Suprapubic skin (tissue), 4 donors: ENCODE results near the gene TMEM203.

ENCODE experiments used
- CTCF ChIP-seq, 2 donors: fragments of 200-600 bp in 1 of 2; fragments of 450-650 bp in 1 of 2; sonication (generic) in 1 of 2; IDR thresholded peaks; one replicate each; pipeline ENCODE4 v1.5.1; 2016 to 2019; ENCODE audit warnings: antibody characterized with exemption in 2 of 2, mild to moderate bottlenecking in 1 of 2, moderate library complexity in 1 of 2
- EP300 ChIP-seq: sonication (generic); formaldehyde crosslinking; IDR thresholded peaks from one replicate; pipeline ENCODE4 v1.6.1; 2017; ENCODE audit warnings: antibody characterized with exemption
- POLR2A ChIP-seq, 2 donors: fragments of 450-650 bp; IDR thresholded peaks; one replicate each; pipeline ENCODE4 v1.6.1; 2017; ENCODE audit warnings: antibody characterized with exemption in 2 of 2, mild to moderate bottlenecking in 2 of 2, moderate library complexity in 2 of 2
- POLR2AphosphoS5 ChIP-seq, 3 donors: sonication (generic); formaldehyde crosslinking; IDR thresholded peaks; one replicate each; pipeline ENCODE4 v1.6.1; 2017; ENCODE audit warnings: antibody characterized with exemption in 3 of 3

DNA sequence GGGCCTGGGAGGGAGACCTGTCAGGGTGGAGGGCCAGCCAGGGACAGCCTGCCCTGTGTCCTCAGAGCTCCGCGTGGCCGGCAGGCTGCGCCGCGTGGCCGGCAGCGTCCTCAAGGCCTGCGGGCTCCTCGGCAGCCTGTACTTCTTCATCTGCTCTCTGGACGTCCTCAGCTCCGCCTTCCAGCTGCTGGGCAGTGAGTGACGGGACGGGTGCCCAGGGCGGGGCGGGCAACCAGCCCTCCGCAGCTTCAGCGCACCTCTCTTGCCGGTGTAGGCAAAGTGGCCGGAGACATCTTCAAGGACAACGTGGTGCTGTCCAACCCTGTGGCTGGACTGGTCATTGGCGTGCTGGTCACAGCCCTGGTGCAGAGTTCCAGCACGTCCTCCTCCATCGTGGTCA lies 27.1 kb upstream of the TMEM203 start:
- TF ChIP-seq CTCF (IDR thresholded peaks at IDR 0.05) (no peak), EP300 (no peak), POLR2A (IDR thresholded peaks at IDR 0.05) (no peak), POLR2AphosphoS5 (IDR thresholded peaks at IDR 0.05) (no peak)
